DMS114 treated with DMSO at 0.1 percent for 48 hours (cell line): Measurements from ENCODE around the gene DEAF1.
"Not testable (repeated sequence)": the region's sequence is repeated elsewhere in the genome, so short reads cannot be mapped to it uniquely, and the experiment has no call there.

ENCODE experiments used
- DNase-seq: peaks from one replicate; lab custom pipeline; 2025; ENCODE audit not compliant: unreplicated experiment; lab: John Stamatoyannopoulos, UW

DEAF1 gene

GRCh38 chr11:686451-687243 lies 8.4 kb downstream of the DEAF1 start:
- no peak for DNase-seq

GRCh38 chr11:680970-681369 lies 14.1 kb downstream of the DEAF1 start:
- DNase-seq = no peak

- DNase-seq = no peak
Observed at GRCh38 chr11:680476-680875, 14.5 kb downstream of the DEAF1 start.

GRCh38 chr11:679271-680207 lies 15.5 kb downstream of the DEAF1 start:
- no peak for DNase-seq

GRCh38 chr11:678297-678696 lies 16.7 kb downstream of the DEAF1 start:
- no peak for DNase-seq

- no peak for DNase-seq
Observed at GRCh38 chr11:674406-674805, 20.6 kb downstream of the DEAF1 start.

GRCh38 chr11:673866-674265 lies 21.2 kb downstream of the DEAF1 start:
- DNase-seq = no peak

- no peak for DNase-seq
Observed at GRCh38 chr11:665704-666281, 29.2 kb downstream of the DEAF1 start.

GRCh38 chr11:665062-665703 lies 29.8 kb downstream of the DEAF1 start:
- DNase-seq = no peak

GRCh38 chr11:662689-663274 lies 32.2 kb downstream of the DEAF1 start:
- DNase-seq = no peak

- DNase-seq = no peak
Observed at GRCh38 chr11:660681-661444, 34.2 kb downstream of the DEAF1 start.

GRCh38 chr11:660281-660680 lies 34.7 kb downstream of the DEAF1 start:
- no peak for DNase-seq

GRCh38 chr11:659532-660085 lies 35.4 kb downstream of the DEAF1 start:
- no peak for DNase-seq

- no peak for DNase-seq
Observed at GRCh38 chr11:657691-658126, 37.3 kb downstream of the DEAF1 start.

GRCh38 chr11:656866-657265 lies 38.2 kb downstream of the DEAF1 start:
- no peak for DNase-seq

GRCh38 chr11:656426-656825 lies 38.6 kb downstream of the DEAF1 start:
- no peak for DNase-seq

- DNase-seq = no peak
Observed at GRCh38 chr11:655036-655726, 39.8 kb downstream of the DEAF1 start.

GRCh38 chr11:654444-654843 lies 40.6 kb downstream of the DEAF1 start:
- DNase-seq = not testable (repeated sequence)

- DNase-seq = no peak
Observed at GRCh38 chr11:653837-654236, 41.2 kb downstream of the DEAF1 start.
